Astrocyte of the spinal cord (primary cell): ENCODE results near the gene EGLN3.

Source experiments
- DNase-seq: peaks from one replicate; pipeline ENCODE4 v3.0.0; 2011; ENCODE audit warnings: low read depth, low spot score
- H3K4me3 ChIP-seq: 2 replicates; pipeline ENCODE4 v1.5.1; 2011; ENCODE audit warnings: low read depth, mild to moderate bottlenecking, low read length, moderate library complexity
- in situ Hi-C: cut with HindIII; loops from 2 replicates; pipeline ENCODE4 v1.10.0; 2017; ENCODE audit warnings: low sequenced_read_pairs
- TF ChIP-seq, protein P1 (sequence below): IDR thresholded peaks from 2 replicates; pipeline ENCODE4 v1.5.1; 2012; ENCODE audit warnings: low read depth, mild to moderate bottlenecking, low read length, inconsistent platforms

EGLN3 gene

DNA sequence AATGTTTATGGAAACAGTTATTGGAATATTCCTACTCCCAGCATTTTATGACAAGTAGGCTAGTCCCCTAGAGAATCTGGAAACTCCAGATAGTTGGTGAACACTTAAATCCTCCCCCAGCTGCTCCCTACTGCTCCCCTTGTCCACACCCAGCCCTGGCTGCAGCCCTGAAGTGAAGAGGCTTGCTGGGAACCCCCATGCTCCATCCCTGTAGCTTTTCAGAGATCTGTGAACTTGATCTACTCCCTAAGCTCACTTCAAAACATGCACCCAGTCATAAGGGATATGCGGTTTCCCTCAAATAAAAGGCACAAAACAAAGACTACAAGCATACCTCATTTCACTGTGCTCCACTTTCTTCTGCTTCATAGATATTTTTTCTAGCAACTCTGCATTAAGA is 33.2 kb downstream of the EGLN3 start:
- TF ChIP-seq, protein P1, sequence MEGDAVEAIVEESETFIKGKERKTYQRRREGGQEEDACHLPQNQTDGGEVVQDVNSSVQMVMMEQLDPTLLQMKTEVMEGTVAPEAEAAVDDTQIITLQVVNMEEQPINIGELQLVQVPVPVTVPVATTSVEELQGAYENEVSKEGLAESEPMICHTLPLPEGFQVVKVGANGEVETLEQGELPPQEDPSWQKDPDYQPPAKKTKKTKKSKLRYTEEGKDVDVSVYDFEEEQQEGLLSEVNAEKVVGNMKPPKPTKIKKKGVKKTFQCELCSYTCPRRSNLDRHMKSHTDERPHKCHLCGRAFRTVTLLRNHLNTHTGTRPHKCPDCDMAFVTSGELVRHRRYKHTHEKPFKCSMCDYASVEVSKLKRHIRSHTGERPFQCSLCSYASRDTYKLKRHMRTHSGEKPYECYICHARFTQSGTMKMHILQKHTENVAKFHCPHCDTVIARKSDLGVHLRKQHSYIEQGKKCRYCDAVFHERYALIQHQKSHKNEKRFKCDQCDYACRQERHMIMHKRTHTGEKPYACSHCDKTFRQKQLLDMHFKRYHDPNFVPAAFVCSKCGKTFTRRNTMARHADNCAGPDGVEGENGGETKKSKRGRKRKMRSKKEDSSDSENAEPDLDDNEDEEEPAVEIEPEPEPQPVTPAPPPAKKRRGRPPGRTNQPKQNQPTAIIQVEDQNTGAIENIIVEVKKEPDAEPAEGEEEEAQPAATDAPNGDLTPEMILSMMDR = no peak
- in situ Hi-C loops = no loop called here
- H3K4me3 ChIP-seq = no peak overlapping the region
- no peak for DNase-seq

DNA sequence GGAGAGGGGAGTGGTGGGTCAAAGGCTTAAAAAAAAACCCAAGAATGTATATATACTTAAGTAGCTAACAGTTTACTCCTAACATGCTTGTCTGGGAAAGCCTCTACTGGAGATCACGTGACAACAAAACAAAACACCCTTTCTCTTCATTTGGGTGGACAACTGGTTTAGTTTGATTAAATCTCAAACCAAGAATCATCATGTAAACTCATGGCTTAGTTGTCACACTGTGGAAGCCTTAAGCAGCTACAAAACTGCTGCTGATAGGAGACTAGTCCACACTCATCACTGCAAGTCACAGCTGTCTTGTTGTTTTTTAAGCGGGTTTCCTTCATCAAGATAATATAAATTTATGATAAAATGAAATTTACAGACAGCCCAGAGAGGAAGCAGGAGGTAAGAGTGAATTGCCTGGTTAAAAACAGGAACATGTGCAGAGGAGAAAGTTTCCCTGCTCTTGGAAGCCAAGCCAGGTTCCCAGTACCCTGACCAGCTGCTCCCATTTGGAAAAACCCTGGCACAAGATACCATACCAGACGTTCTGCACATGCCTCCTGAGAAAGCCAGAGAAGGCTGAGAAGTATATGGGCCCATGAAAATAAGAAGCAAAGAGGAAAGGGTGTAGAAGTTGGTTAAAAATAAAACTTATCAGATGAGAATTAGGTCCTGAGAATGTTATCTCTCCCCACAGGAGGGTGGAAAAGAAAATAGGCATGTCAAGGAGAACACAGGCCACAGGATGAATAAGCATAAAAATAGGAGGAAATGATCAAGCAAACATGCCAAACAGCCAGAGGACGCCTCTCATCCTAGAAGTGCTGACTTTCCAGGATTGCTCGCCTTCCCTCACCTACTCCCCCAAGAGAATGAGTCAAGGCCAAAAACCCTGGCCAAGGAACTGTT is 34.0 kb downstream of the EGLN3 start:
- in situ Hi-C loops = no loop called here
- TF ChIP-seq, protein P1 = no peak
- no peak overlapping the region for H3K4me3 ChIP-seq
- peak; percentile 48 for DNase-seq

DNA sequence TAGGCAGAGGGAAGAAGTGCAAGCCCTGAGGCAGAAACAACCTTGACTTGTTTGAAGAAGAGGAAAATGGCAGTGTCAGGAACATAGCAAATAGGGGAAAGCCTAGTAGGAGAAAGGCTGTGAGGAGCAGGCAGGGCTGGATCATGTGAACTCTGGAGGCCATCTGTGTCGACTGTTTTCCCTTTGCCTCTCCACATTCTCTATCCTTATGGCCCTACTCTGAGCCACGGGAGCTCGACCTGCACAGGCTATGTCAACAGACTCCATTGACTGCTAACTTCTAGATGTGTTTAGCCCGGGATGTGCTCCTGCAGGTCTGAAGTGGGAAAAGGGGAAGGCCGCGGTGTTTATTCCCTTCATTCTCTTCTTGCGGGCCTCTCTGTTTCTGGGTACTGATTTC is 35.2 kb downstream of the EGLN3 start:
- TF ChIP-seq, protein P1 = no peak
- in situ Hi-C loops = no loop called here
- DNase-seq = no peak
- H3K4me3 ChIP-seq = no peak overlapping the region

DNA sequence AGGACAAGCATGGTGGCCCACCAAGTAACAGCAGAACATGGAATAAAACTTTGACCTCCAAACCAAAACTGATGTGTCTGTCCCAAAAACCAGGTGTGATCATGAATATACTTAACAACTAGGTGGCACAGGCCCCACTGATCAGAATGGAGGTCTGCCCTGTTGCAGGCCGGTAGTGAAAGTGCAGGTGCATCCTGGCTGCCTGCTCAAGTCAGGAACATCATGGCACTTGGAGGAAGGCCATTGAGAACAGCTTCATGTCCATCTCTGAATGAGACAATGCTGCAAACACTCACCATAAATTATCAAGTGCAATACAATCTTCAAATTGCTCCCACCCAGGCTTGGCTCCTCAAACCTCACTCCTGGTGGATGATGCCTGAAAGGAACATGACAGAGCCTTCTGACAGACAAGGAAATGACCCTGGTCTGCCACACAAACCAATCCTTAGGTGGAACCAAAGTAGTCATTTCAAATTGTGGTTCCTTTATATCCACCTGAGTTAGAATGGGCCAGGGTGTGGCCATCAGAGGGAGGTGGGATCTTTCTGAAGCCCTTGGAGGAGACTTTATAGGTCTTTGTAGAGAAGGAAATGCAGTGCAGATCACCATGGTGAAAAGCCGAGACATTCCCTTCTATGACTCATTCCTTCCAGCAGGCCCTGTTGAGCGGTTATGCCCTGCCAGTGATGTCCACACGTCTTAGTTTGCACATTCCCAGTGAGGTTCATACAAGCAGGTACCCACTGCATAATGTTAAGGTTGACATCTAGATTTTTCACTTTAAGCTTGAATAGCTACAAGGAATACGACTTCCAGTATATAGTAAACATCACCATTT is 36.0 kb downstream of the EGLN3 start:
- peak; percentile 84 for DNase-seq
- TF ChIP-seq, protein P1 = no peak
- H3K4me3 ChIP-seq = no peak overlapping the region
- in situ Hi-C loops = no loop called here

DNA sequence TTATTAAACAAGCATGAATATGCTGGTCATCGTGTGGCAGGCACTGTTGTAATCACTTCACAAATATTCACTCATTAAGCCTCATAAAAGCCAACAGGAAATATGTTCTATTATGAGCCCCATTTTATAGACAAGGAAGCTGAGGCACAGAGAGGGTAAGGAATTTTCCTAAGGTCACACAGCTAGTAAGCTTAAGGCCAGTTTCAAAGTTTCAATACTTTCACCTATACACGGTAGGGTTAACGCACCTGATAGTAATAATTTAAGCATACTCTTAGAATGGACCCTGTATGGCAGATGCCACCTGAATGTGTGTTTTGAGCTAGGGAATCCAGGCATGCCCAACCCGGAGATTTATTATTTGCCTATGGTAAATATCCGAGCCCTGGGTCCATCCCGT is 39.8 kb downstream of the EGLN3 start:
- DNase-seq = no peak
- in situ Hi-C loops = no loop called here
- no peak overlapping the region for H3K4me3 ChIP-seq
- TF ChIP-seq, protein P1 = no peak

DNA sequence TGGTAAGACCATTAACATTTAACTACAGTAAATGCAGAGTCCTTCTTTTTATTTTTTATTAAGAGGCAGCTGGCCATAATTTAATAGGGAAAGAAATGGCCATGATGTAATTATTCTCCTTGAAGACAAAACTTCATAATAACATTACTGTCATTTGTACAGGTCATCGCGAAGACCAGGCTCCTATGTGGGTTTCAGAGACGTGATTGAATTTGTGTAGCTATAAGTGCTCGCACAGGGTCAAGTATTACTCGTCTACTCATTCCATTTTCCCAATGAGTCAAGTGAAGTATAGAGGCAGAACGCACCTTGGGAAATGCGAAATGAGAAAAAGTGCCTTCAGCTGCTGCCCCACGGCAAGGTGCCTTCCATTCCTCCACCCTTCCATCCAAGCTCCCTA is 40.4 kb downstream of the EGLN3 start:
- no peak for DNase-seq
- H3K4me3 ChIP-seq = no peak overlapping the region
- in situ Hi-C loops = no loop called here
- TF ChIP-seq, protein P1 = no peak
